ENCODE measurements around the gene FRMD7.
"Not testable (repeated sequence)": the region's sequence is repeated elsewhere in the genome, so short reads cannot be mapped to it uniquely, and the experiment has no call there.

FRMD7 gene

DNA sequence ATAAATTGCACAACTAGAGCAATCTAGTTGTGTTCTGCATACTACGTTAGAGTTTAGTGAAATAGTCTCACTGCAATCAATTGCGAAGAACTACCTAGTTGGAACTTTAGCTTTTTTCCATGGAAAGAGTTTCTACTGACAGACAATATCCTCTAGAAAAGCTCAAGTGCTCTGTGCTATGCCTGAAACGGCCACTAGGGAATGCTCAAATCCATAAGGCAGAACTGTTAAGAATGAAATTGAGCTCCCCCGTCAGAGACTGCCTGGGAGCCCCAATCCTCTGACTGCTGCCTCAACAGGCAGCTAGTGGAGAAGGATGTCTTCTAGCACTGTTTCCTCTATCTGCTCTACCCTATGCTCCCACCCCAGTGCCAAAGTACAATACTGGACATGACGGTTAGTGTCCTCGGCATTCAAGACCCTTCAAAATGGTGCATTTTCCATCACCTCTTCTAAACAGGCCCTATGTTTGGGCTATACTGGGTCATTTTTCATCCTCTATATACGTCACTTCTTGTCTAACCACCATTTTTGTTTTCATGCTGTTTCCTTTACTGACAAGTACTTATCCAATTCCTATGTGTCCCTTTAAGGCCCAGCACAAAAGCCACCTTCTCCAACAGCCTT lies 35.3 kb downstream of the FRMD7 start:
- peak; percentile 64 for DNase-seq

DNA sequence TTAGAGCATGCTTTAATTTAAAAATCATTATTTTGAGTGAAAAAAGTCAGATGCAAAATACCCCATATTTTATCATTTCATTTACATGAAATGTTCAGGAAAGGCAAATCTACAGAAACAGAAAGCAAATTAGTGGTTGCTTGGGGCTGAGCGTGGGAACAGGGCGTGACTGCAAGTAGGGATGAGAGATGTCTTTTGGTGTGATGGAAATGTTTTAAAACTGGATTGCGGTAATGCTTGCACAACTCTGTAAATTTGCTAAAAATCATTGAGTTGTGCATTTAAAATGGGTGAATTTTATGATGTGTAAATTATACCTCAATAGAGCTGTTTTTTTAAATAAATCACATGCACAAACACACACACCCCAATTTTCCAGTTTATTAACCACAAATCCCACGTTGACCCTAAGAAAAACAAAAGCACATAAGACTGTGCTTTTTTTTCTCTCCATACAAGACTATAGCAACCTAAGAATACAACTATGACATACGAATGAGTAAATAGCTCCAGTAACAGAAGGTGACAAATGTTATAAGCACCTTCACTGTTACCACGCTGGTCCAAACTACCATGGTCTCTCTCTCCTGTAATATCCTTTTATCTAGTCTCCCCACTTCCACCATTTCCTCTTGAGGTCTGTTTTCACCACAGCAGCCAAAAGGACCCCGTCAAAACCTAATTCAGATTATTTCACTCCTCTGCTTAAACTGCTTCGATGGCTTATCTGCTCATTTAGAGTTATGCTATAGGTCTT lies 37.2 kb downstream of the FRMD7 start:
- no peak for DNase-seq

DNA sequence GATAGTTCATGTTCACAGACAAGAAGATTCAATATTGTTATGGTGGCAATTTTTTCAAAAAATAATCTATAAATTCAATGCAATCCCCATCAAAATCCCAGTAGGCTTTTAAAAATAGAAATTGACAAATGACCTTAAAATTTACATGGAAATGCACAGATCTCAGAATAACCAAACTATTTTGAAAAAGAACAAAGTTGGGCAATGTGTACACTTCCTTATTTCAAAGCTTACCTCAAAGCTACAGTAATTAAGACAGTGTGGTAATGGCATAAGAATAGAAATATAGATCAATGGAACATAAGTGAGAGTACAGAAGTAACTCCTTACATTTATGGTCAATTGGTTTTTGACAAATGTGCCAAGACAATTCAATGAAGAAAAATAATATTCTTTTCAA lies 39.0 kb downstream of the FRMD7 start:
- DNase-seq = no peak

GRCh38 chrX:132086672-132087071 lies 41.1 kb downstream of the FRMD7 start:
- DNase-seq = peak; percentile 41

DNA sequence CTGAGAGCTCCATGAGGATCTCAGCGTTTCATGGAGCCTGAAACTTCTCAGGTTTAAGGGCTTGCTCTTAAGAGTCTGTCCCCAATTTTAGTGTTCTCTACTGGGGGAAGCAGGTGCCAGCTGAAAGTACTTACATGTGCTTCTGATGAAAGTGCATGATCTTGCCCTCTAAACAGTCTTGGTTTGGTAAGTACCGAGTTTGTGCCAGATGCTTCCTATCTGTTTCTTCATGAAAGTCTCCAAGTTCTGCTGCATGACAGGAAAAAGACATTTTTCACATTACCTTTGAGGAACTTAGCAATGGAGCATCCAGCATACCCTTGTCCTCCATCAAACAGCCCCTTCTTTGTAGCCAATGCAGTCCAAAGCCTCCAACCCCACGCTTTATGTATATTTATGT lies 42.0 kb downstream of the FRMD7 start:
- no peak for DNase-seq

GRCh38 chrX:132077912-132078311 lies 49.9 kb downstream of the FRMD7 start:
- DNase-seq = no peak

GRCh38 chrX:132077414-132077813 lies 50.4 kb downstream of the FRMD7 start:
- DNase-seq = no peak

DNA sequence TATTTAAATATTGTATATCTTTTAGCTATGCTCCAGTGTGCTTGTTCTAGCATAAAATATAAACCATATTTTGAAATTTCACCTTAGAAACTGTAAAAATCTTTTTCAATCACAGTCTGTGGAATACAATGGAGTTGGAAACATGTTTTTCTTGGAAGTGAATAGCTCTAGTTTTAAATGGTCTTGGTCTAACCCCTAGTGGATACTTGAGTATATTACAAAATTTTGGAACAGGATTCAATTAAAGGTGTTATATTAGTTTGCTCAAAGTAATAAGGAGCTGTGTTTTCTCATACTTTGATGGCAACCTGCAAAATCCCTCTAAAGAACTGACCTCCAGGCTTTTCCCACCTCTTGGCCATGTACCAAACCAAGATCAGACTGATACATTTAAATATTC lies 56.6 kb downstream of the FRMD7 start:
- DNase-seq = peak; percentile 12

GRCh38 chrX:132068405-132068804 lies 59.4 kb downstream of the FRMD7 start:
- DNase-seq = no peak

- no peak for DNase-seq
These were observed 64.0 kb downstream of the FRMD7 start for GRCh38 chrX:132063862-132064261.

GRCh38 chrX:132063334-132063733 lies 64.5 kb downstream of the FRMD7 start:
- no peak for DNase-seq

- DNase-seq = no peak
These were observed 67.8 kb downstream of the FRMD7 start for GRCh38 chrX:132059973-132060540.

GRCh38 chrX:132058975-132059374 lies 68.8 kb downstream of the FRMD7 start:
- DNase-seq = no peak

DNA sequence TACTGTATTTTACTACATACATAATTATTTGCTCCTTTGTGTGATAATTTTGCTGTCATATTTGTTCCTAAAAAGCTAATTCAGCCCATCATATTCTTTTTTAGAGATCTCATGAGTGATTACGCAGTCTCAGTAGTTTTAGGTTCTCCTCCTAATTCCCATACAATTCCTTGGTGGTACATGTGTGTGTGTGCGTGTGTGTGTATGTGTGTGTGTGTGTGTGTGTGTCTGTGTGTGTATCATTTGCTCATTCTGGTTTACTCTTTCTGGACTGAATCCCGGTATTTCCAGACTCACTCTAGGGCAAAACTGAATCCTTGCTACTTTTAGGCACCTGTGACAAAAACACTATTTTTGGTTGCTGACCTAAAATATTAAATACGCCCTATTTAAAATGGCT lies 69.8 kb downstream of the FRMD7 start:
- DNase-seq = no peak

GRCh38 chrX:132051778-132052177 lies 76.0 kb downstream of the FRMD7 start:
- DNase-seq = not testable (repeated sequence)

GRCh38 chrX:132046533-132046932 lies 81.3 kb downstream of the FRMD7 start:
- no peak for DNase-seq

GRCh38 chrX:132045456-132045855 lies 82.4 kb downstream of the FRMD7 start:
- DNase-seq = no peak

DNA sequence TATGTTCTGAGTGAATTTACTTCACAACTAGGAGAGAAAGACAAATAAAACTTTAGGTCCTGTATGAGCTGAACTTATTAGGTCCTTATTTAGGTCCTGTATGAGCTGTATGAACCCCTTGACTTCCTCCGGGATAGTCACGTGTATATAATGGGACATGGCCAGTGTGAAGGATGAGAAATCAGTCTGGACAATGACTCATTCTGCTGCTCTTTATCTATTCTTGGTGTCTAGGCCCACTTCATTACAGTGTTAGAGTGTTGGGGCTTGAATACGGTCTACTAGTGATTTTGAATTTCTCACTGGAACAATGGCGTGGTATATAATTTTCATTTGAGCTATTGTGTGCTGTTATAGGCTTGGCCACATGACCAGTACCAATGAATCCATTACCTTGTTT lies 82.9 kb downstream of the FRMD7 start:
- no peak for DNase-seq

GRCh38 chrX:132043977-132044376 lies 83.8 kb downstream of the FRMD7 start:
- no peak for DNase-seq

- peak; percentile 48 for DNase-seq
These were observed 86.8 kb downstream of the FRMD7 start for GRCh38 chrX:132041015-132041414.

DNA sequence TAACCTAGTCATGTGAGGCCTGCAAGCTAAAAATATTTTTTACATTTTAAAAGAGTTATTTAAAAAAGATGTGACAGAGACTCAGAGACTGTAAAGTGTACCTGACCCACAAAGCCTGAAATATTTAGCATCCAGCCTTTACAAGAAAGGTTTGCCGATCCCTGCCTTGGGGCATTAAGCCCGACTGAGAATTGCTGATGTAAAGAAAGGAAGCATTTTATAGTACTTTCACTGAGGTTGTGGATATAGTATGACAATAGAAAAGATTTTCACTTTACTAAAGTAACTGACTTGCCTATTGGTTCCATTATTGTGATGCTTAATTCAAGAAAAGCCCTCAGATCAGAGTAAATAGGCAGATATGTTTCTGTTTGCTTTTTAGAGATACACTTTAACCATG lies 87.8 kb downstream of the FRMD7 start:
- no peak for DNase-seq

DNA sequence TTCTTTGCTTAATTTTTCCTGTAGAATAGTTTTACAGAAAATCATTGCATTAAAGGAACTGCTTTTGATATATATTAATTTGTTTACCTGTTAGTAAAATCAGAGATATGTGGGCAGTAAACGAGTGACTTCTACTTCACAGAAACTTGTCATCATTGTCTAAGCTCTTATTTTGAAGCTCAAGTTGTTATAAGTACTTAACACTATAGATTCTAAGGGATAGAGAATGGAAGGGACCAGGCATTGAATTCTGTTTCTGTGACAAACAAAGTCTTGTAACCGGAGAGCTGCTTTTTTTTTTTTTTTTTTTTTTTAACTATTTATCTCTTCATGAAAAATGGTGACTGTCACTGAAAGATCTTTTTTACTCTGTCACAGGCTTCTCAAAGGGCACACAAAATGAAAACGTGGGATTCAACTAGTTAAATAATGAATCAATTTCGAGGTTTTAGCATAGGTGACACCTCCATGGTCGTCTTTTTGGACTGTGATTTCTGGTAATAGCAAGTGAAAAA lies 90.3 kb downstream of the FRMD7 start:
- DNase-seq = no peak

- no peak for DNase-seq
These were observed 93.2 kb downstream of the FRMD7 start for GRCh38 chrX:132034648-132035047.

- no peak for DNase-seq
These were observed 94.7 kb downstream of the FRMD7 start for GRCh38 chrX:132033166-132033565.
